WTC11 (cell line): ENCODE measurements around the gene EHD1. TPM values are rescaled to one million over a fixed set of nuclear protein-coding genes. Genes with fewer than 3 reads are reported as not detected.

Source experiments
- ATAC-seq: fragments of 200-7000 bp; cut with Tn5 transposase; 2 replicates; pipeline ENCODE4 v1.10.0; 2021; ENCODE audit warnings: mild to moderate bottlenecking, moderate library complexity
- CTCF ChIA-PET: fragments of 300-600 bp; sonication (Branson Sonifier 250); formaldehyde crosslinking; loops from one replicate; lab custom pipeline; 2021; ENCODE audit warnings: antibody characterized with exemption; lab: Charles Lee
- POLR2A ChIA-PET: fragments of 350-600 bp; sonication (Branson Sonifier 250); formaldehyde crosslinking; loops from one replicate; lab custom pipeline; 2021; ENCODE audit warnings: antibody characterized with exemption; lab: Charles Lee
- DNase-seq: peaks from one replicate; pipeline ENCODE4 v3.0.0; 2021; ENCODE audit warnings: low spot score
- H3K27ac Mint-ChIP-seq: 2 replicates; pipeline ENCODE4 v1.8.0; 2021; ENCODE audit warnings: mixed read lengths
- H3K27me3 Mint-ChIP-seq: 2 replicates; pipeline ENCODE4 v1.8.0; 2021; ENCODE audit warnings: low read depth, mild to moderate bottlenecking, moderate library complexity, mixed read lengths
- H3K36me3 Mint-ChIP-seq: 2 replicates; pipeline ENCODE4 v1.8.0; 2021; ENCODE audit warnings: mixed read lengths
- H3K4me1 Mint-ChIP-seq: 2 replicates; pipeline ENCODE4 v1.8.0; 2022; ENCODE audit warnings: mixed read lengths
- H3K4me3 Mint-ChIP-seq: 2 replicates; pipeline ENCODE4 v1.8.0; 2021; ENCODE audit warnings: mild to moderate bottlenecking, moderate library complexity, mixed read lengths
- H3K9me3 Mint-ChIP-seq: 2 replicates; pipeline ENCODE4 v1.8.0; 2021; ENCODE audit warnings: mixed read lengths
- ELF4 ChIP-seq: sonication (generic); formaldehyde crosslinking; IDR thresholded peaks from 2 replicates; pipeline ENCODE4 v1.8.1; 2022; ENCODE audit warnings: low read depth, mild to moderate bottlenecking, moderate library complexity, missing genetic modification reagents
- JUN ChIP-seq: sonication (generic); formaldehyde crosslinking; IDR thresholded peaks from 2 replicates; pipeline ENCODE4 v1.8.0; 2023; ENCODE audit warnings: mild to moderate bottlenecking, missing genetic modification reagents
- MYBL2 ChIP-seq: sonication (generic); formaldehyde crosslinking; IDR thresholded peaks from 2 replicates; pipeline ENCODE4 v1.8.1; 2023; ENCODE audit warnings: mild to moderate bottlenecking, moderate library complexity, missing genetic modification reagents
- NFYB ChIP-seq: sonication (generic); formaldehyde crosslinking; conservative IDR thresholded peaks from 2 replicates; pipeline ENCODE4 v1.8.0; 2022; ENCODE audit warnings: low read depth, missing genetic modification reagents
- NR2C2 ChIP-seq: sonication (generic); formaldehyde crosslinking; IDR thresholded peaks from 2 replicates; pipeline ENCODE4 v1.8.0; 2022; ENCODE audit warnings: mild to moderate bottlenecking, missing genetic modification reagents
- PRRX2 ChIP-seq: fragments of 250-450 bp; sonication (Bioruptor Pico); IDR thresholded peaks from 2 replicates; pipeline ENCODE4 v1.8.0; 2021; ENCODE audit warnings: mild to moderate bottlenecking
- SMAD3 ChIP-seq: sonication (generic); formaldehyde crosslinking; IDR thresholded peaks from 2 replicates; pipeline ENCODE4 v1.8.0; 2022; ENCODE audit warnings: missing genetic modification reagents, mild to moderate bottlenecking, borderline replicate concordance
- SOX15 ChIP-seq: fragments of 250-450 bp; sonication (Bioruptor Pico); IDR thresholded peaks from 2 replicates; pipeline ENCODE4 v1.9.0; 2021; ENCODE audit warnings: mild to moderate bottlenecking
- ZBTB21 ChIP-seq: sonication (generic); formaldehyde crosslinking; IDR thresholded peaks from 2 replicates; pipeline ENCODE4 v1.8.1; 2023; ENCODE audit warnings: mild to moderate bottlenecking, missing genetic modification reagents, borderline replicate concordance
- ZNF138 ChIP-seq: sonication (generic); formaldehyde crosslinking; conservative IDR thresholded peaks from 2 replicates; pipeline ENCODE4 v1.8.1; 2022; ENCODE audit warnings: mild to moderate bottlenecking, moderate library complexity, missing genetic modification reagents
- ZNF263 ChIP-seq: sonication (generic); formaldehyde crosslinking; IDR thresholded peaks from 2 replicates; pipeline ENCODE4 v1.8.1; 2022; ENCODE audit warnings: low read depth, mild to moderate bottlenecking, moderate library complexity, missing genetic modification reagents
- ZNF416 ChIP-seq: fragments of 250-450 bp; sonication (Bioruptor Pico); IDR thresholded peaks from 2 replicates; pipeline ENCODE4 v1.9.0; 2021; ENCODE audit warnings: mild to moderate bottlenecking, inconsistent platforms
- total RNA-seq: library from RNA; stranded (reverse); gene quantifications from 3 replicates; pipeline ENCODE4 v1.2.3, GENCODE V29; 2021
- TF ChIP-seq, protein P1 (sequence below): fragments of 200-600 bp; IDR thresholded peaks from 2 replicates; pipeline ENCODE4 v1.8.0; 2022; ENCODE audit warnings: antibody characterized with exemption
- TF ChIP-seq, protein P2 (sequence below): sonication (generic); formaldehyde crosslinking; IDR thresholded peaks from 2 replicates; pipeline ENCODE4 v1.8.0; 2023; ENCODE audit warnings: missing genetic modification reagents
- TF ChIP-seq, protein P3 (sequence below): fragments of 250-450 bp; sonication (Bioruptor Pico); IDR thresholded peaks from 2 replicates; pipeline ENCODE4 v2.1.2; 2022; ENCODE audit warnings: mild to moderate bottlenecking, moderate library complexity
- TF ChIP-seq, protein P4 (sequence below): fragments of 250-450 bp; sonication (Bioruptor Pico); IDR thresholded peaks from 2 replicates; pipeline ENCODE4 v1.9.0; 2021; ENCODE audit warnings: mild to moderate bottlenecking
- TF ChIP-seq, protein P5 (sequence below): sonication (generic); formaldehyde crosslinking; conservative IDR thresholded peaks from 2 replicates; pipeline ENCODE4 v1.8.1; 2023; ENCODE audit warnings: mild to moderate bottlenecking, low read depth, missing genetic modification reagents, moderate library complexity
- TF ChIP-seq, protein P6 (sequence below): sonication (generic); formaldehyde crosslinking; IDR thresholded peaks from 2 replicates; pipeline ENCODE4 v1.8.1; 2023; ENCODE audit warnings: mild to moderate bottlenecking, missing genetic modification reagents, borderline replicate concordance
- TF ChIP-seq, protein P7 (sequence below): sonication (generic); formaldehyde crosslinking; IDR thresholded peaks from 2 replicates; pipeline ENCODE4 v1.8.1; 2023; ENCODE audit warnings: mild to moderate bottlenecking, missing genetic modification reagents, moderate library complexity

Gene EHD1
- total RNA-seq, 1 experiment from 2014 or later, result 38.1 TPM

DNA sequence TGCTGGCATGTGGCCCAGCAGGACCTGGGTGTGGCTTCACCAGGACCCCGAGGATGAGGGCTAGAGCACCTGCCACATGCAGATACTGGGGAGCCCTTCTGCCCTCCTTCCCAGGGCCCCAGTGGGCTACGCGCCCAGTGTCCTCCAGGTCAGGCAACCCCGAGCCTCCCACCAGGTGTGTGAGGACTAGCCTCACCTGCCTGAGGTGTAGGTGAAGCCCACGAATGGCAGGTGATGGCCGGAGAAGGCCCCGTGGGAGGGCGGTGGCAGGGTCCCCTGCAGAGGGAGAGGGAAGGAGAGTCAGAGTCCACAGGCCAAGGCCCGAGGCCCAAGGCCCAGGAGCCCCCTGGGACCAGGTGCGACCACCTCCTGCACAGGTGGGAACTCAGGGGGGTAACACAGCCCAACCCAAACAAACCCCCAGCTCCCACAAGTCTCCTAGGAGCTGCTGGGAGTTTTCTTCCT lies 40.5 kb downstream of the EHD1 start (continued):
- TF ChIP-seq, protein P1, sequence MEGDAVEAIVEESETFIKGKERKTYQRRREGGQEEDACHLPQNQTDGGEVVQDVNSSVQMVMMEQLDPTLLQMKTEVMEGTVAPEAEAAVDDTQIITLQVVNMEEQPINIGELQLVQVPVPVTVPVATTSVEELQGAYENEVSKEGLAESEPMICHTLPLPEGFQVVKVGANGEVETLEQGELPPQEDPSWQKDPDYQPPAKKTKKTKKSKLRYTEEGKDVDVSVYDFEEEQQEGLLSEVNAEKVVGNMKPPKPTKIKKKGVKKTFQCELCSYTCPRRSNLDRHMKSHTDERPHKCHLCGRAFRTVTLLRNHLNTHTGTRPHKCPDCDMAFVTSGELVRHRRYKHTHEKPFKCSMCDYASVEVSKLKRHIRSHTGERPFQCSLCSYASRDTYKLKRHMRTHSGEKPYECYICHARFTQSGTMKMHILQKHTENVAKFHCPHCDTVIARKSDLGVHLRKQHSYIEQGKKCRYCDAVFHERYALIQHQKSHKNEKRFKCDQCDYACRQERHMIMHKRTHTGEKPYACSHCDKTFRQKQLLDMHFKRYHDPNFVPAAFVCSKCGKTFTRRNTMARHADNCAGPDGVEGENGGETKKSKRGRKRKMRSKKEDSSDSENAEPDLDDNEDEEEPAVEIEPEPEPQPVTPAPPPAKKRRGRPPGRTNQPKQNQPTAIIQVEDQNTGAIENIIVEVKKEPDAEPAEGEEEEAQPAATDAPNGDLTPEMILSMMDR, result no peak
- TF ChIP-seq SOX15 (no peak), ZBTB21 (CRISPR knock-in tag) (no peak), ZNF138 (no peak), SMAD3 (CRISPR knock-in tag) (no peak), MYBL2 (CRISPR knock-in tag) (no peak)
- TF ChIP-seq, protein P2, sequence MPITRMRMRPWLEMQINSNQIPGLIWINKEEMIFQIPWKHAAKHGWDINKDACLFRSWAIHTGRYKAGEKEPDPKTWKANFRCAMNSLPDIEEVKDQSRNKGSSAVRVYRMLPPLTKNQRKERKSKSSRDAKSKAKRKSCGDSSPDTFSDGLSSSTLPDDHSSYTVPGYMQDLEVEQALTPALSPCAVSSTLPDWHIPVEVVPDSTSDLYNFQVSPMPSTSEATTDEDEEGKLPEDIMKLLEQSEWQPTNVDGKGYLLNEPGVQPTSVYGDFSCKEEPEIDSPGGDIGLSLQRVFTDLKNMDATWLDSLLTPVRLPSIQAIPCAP (CRISPR knock-in tag), result no peak

DNA sequence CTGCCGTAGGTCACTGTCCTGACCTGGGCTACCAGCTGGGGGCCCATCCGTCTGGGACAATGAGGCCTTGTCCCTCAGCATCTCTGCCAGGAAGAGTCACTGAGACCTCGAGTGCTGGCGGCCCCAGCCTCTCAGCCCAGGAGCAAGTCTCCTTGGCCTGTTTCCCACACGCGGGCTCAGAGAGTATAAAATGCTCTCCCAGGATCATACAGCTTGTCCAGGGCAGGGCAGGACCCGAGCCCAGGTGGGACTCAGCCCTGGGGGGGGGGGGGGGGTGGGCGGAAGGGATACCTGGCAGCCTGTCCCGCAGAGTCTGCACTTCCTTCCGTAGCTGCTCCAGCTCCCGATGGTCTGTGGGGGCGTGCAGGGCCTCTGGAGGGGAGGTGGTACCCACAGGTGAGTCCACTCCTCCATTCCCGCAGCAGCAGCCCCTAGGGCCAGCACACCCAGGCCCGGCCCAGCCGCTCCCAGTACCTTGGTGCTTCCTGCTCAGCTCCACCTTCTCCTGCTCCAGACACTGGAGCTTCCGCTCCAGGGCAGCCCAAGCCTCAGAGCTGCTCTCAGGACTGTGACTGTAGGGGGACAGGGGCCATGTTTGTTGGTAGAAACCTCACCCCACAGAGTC lies 41.9 kb downstream of the EHD1 start:
- Mint-ChIP-seq H3K9me3 (no peaks in the 10 kb centered on the region), H3K27me3 (no peaks in the 10 kb centered on the region), H3K27ac (no peak overlapping the region), H3K4me3 (no peak overlapping the region), H3K4me1 (0 out of 2 replicates have a peak, but pooled peaks cover 1% of the 10 kb centered on the region), H3K36me3 (peaks cover 3% of the 10 kb centered on the region; the same call in 1 of the 2 replicates)
- DNase-seq (no peak), ATAC-seq (no peak)
- TF ChIP-seq, protein P3, sequence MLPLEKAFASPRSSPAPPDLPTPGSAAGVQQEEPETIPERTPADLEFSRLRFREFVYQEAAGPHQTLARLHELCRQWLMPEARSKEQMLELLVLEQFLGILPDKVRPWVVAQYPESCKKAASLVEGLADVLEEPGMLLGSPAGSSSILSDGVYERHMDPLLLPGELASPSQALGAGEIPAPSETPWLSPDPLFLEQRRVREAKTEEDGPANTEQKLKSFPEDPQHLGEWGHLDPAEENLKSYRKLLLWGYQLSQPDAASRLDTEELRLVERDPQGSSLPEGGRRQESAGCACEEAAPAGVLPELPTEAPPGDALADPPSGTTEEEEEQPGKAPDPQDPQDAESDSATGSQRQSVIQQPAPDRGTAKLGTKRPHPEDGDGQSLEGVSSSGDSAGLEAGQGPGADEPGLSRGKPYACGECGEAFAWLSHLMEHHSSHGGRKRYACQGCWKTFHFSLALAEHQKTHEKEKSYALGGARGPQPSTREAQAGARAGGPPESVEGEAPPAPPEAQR (CRISPR knock-in tag), result no peak
- TF ChIP-seq ELF4 (CRISPR knock-in tag) (no peak), ZNF416 (no peak), ZNF263 (no peak), JUN (CRISPR knock-in tag) (no peak), NR2C2 (CRISPR knock-in tag) (no peak), NFYB (CRISPR knock-in tag) (no peak), PRRX2 (CRISPR knock-in tag) (no peak)
- TF ChIP-seq, protein P4, sequence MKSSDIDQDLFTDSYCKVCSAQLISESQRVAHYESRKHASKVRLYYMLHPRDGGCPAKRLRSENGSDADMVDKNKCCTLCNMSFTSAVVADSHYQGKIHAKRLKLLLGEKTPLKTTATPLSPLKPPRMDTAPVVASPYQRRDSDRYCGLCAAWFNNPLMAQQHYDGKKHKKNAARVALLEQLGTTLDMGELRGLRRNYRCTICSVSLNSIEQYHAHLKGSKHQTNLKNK, result no peak
- TF ChIP-seq, protein P5, sequence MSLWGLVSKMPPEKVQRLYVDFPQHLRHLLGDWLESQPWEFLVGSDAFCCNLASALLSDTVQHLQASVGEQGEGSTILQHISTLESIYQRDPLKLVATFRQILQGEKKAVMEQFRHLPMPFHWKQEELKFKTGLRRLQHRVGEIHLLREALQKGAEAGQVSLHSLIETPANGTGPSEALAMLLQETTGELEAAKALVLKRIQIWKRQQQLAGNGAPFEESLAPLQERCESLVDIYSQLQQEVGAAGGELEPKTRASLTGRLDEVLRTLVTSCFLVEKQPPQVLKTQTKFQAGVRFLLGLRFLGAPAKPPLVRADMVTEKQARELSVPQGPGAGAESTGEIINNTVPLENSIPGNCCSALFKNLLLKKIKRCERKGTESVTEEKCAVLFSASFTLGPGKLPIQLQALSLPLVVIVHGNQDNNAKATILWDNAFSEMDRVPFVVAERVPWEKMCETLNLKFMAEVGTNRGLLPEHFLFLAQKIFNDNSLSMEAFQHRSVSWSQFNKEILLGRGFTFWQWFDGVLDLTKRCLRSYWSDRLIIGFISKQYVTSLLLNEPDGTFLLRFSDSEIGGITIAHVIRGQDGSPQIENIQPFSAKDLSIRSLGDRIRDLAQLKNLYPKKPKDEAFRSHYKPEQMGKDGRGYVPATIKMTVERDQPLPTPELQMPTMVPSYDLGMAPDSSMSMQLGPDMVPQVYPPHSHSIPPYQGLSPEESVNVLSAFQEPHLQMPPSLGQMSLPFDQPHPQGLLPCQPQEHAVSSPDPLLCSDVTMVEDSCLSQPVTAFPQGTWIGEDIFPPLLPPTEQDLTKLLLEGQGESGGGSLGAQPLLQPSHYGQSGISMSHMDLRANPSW, result no peak
- TF ChIP-seq, protein P6, sequence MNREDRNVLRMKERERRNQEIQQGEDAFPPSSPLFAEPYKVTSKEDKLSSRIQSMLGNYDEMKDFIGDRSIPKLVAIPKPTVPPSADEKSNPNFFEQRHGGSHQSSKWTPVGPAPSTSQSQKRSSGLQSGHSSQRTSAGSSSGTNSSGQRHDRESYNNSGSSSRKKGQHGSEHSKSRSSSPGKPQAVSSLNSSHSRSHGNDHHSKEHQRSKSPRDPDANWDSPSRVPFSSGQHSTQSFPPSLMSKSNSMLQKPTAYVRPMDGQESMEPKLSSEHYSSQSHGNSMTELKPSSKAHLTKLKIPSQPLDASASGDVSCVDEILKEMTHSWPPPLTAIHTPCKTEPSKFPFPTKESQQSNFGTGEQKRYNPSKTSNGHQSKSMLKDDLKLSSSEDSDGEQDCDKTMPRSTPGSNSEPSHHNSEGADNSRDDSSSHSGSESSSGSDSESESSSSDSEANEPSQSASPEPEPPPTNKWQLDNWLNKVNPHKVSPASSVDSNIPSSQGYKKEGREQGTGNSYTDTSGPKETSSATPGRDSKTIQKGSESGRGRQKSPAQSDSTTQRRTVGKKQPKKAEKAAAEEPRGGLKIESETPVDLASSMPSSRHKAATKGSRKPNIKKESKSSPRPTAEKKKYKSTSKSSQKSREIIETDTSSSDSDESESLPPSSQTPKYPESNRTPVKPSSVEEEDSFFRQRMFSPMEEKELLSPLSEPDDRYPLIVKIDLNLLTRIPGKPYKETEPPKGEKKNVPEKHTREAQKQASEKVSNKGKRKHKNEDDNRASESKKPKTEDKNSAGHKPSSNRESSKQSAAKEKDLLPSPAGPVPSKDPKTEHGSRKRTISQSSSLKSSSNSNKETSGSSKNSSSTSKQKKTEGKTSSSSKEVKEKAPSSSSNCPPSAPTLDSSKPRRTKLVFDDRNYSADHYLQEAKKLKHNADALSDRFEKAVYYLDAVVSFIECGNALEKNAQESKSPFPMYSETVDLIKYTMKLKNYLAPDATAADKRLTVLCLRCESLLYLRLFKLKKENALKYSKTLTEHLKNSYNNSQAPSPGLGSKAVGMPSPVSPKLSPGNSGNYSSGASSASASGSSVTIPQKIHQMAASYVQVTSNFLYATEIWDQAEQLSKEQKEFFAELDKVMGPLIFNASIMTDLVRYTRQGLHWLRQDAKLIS, result no peak
- TF ChIP-seq, protein P7, sequence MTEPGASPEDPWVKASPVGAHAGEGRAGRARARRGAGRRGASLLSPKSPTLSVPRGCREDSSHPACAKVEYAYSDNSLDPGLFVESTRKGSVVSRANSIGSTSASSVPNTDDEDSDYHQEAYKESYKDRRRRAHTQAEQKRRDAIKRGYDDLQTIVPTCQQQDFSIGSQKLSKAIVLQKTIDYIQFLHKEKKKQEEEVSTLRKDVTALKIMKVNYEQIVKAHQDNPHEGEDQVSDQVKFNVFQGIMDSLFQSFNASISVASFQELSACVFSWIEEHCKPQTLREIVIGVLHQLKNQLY (CRISPR knock-in tag), result no peak
- POLR2A ChIA-PET, result no interaction called here
- CTCF ChIA-PET, result interaction anchor here (0.6 to 2.9 kb wide), 2 partner anchors 13 to 49 kb away, joined by 4 to 6 read pairs; no protein-coding TSS in a partner anchor
